ENCODE data around the gene RNASEH1. TPM values are rescaled to one million over a fixed set of nuclear protein-coding genes. Genes with fewer than 3 reads are reported as not detected.
A peak's percentile ranks its signal among the peaks of the same experiment; 100 is the strongest.

RNASEH1 gene
- total RNA-seq, 1 donor = 29.2 TPM

DNA sequence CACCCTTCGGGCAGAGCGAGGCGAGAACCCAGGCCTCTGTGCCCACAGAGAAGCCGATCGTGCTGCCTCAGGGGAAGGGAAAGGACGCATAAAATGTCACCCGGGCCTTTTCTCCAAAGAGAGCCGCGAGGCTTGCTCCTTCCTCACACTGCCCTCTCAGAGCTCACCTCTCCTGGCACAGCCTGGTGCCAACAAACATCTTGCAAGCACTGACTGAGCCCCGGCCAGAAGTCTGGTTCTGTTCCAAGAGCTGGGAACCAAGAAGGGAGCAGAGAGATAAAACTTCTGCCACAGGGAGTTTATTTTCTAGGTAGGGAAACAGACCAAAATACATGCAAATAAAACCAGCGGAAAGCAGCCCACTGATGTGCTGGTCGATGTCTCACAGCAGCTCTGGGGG, 25.2 kb downstream of the RNASEH1 start:
- TF ChIP-seq, protein P1, sequence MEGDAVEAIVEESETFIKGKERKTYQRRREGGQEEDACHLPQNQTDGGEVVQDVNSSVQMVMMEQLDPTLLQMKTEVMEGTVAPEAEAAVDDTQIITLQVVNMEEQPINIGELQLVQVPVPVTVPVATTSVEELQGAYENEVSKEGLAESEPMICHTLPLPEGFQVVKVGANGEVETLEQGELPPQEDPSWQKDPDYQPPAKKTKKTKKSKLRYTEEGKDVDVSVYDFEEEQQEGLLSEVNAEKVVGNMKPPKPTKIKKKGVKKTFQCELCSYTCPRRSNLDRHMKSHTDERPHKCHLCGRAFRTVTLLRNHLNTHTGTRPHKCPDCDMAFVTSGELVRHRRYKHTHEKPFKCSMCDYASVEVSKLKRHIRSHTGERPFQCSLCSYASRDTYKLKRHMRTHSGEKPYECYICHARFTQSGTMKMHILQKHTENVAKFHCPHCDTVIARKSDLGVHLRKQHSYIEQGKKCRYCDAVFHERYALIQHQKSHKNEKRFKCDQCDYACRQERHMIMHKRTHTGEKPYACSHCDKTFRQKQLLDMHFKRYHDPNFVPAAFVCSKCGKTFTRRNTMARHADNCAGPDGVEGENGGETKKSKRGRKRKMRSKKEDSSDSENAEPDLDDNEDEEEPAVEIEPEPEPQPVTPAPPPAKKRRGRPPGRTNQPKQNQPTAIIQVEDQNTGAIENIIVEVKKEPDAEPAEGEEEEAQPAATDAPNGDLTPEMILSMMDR (IDR thresholded peaks at IDR 0.05; ENCODE audit: insufficient read depth, low read length) = no peak
- no peak overlapping the region for H3K4me3 ChIP-seq (ENCODE audit: low read depth, low read length)
- no peak for DNase-seq (ENCODE audit: low read depth)

DNA sequence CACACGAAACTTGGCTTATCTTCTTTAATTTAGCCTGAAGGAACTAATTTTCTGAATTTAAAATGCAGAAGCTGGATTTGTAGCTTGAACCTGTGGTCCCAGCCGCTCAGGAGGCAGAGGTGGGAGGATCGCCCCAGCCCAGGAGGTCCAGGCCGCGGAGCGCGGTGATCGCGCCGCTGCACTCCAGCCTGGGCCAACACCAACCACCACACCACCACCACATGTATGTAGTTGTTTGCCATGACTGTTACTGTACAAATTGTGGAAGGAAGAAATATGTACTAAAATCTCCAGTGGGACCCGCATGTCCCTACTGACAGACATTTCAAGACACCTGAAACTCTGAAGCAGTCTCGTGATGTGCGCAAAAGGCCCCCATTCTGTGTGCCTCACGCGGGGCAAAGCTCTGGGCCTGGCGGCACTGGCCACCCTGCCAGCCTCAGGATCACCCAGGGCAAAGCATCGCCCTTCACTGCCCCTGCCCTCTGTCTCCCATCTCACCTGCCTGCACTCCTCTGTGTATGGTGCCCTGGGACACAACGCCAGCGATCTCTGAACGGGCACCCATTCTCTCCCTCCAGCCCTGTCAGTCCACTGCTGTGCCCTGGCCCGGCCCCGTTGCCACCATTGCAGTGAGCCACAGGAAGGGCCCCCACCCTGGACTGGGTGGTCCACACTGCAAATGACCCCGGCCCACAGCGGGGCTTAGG, 28.7 kb downstream of the RNASEH1 start:
- DNase-seq (ENCODE audit: low read depth) = no peak
- H3K4me3 ChIP-seq (ENCODE audit: low read depth, low read length) = no peak overlapping the region
- TF ChIP-seq, protein P1 (IDR thresholded peaks at IDR 0.05; ENCODE audit: insufficient read depth, low read length) = no peak

DNA sequence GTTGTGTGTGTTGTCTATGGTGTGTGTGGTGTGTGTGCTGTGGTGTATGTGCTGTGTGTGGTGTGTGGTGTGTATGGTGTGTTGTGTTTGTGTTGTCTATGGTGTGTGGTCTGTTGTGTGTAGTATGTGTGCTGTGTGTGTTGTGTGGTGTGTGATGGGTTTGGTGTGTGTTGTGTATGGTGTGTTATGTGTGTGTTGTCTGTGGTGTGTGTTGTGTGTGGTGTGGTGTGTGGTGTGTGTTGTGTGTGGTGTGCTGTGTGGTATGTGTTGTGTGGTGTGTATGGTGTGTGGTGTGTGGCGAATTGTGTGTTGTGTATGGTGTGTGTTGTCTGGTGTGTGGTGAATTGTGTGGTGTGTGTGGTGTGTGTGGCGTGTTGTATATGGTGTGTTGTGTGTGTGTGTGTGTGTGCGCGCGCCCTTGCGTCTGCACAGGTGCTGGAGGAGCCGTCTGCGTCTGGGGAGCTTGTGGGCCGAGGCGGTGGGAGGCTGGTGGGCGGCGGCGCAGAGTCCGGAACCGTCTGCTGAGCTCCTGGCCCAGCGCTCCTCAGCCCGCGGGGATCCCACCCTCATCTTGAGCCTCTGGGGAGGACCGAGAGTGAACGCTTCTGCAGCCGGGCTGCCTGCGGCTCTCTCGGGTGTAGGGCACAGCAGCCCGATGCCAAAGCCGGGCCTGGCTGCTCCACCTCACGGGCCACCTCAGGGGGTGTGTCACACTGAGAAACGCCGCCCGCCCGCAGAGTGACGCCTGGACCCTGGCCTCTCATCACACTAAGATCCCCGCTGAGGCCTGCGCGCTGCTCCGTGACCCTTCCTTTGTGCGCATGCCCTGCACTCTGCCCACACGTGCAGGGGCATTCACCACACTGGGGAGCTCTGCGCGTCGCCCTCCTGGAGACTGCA, 30.0 kb downstream of the RNASEH1 start:
- no peak overlapping the region for H3K4me3 ChIP-seq (ENCODE audit: low read depth, low read length)
- no peak for DNase-seq (ENCODE audit: low read depth)
- TF ChIP-seq, protein P1 (IDR thresholded peaks at IDR 0.05; ENCODE audit: insufficient read depth, low read length) = no peak

DNA sequence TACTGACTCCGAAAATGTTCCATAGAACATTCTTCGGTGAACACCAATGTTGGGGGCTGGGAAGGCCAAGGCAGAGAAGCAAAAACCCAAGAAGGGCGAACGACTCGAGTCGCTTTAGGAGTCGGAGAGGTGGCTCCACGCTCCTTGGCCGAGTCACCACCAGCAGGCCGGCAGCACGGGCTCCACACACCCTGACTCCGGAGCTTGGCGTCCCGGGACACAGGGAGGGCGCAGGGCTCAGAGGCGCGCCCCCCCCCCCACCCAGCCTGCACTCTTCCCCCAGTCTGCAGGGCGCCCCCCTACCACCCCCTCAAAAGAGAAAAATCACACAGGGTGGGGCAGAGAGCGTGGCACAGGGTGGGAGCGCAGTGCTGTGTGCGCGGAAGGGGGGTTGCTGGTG, 31.3 kb downstream of the RNASEH1 start:
- H3K4me3 ChIP-seq (ENCODE audit: low read depth, low read length) = no peak overlapping the region
- TF ChIP-seq, protein P1 (IDR thresholded peaks at IDR 0.05; ENCODE audit: insufficient read depth, low read length) = no peak
- DNase-seq (ENCODE audit: low read depth) = no peak

DNA sequence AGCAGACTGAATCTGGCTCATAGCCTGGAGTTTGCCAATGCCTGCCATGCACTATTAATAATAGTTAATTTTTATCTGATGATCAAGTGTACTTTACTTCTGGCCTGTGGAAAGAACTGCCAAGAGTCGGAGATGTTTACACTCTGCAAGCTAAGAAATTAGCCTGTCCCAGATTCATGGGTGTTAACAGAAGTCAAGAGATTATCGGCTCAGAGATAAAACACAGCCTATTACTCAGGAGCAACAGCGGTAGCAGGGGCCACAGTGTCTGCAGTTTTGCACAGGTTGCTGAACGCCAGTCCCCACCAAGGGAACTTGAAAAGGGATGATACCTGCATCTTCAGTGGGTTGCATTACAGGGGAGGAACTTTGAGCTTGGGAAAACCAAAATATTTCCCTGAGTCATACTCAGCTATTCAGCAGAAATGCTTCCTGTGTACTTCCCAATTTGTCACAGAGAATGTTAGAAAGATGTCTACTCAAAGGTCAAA, 34.5 kb downstream of the RNASEH1 start:
- TF ChIP-seq, protein P1 (IDR thresholded peaks at IDR 0.05; ENCODE audit: insufficient read depth, low read length) = no peak
- peak; percentile 47 for DNase-seq (ENCODE audit: low read depth)
- H3K4me3 ChIP-seq (ENCODE audit: low read depth, low read length) = no peak overlapping the region

DNA sequence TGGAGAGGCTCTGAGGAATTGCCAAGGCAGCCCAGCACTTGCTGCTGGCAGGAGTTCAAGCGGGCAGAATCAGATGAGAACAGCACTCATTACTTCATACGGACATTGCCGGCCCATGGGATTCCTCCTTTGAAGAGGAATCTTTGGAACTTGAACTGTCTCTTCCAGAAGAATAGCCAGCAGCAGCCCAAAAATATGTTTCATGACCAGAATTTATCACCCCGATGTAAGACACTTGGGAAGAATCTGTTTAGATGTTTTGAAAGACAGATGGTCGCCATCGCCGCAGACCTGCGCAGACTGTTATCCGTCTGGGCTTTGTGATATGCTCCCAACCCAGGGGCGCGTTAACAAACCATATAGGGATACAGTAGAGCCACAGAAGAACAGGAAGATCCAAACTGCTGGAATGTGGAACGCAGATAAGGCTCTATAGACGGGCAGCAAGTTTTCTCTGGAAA, 35.1 kb downstream of the RNASEH1 start:
- no peak overlapping the region for H3K4me3 ChIP-seq (ENCODE audit: low read depth, low read length)
- DNase-seq (ENCODE audit: low read depth) = peak; percentile 63

More for the DNA sequence above, 35.1 kb downstream of the RNASEH1 start:
- TF ChIP-seq, protein P1 (IDR thresholded peaks at IDR 0.05; ENCODE audit: insufficient read depth, low read length) = no peak

Measured in fibroblast of the aortic adventitia (primary cell).